K562 (cell line): ENCODE measurements around the gene HAUS2. TPM values are rescaled to one million over a fixed set of nuclear protein-coding genes. Genes with fewer than 3 reads are reported as not detected.

Experiments used
- ZNF431 ChIP-seq: sonication (generic); formaldehyde crosslinking; IDR thresholded peaks from 2 replicates; pipeline ENCODE4 v1.8.0; 2022; ENCODE audit warnings: mild to moderate bottlenecking, missing genetic modification reagents
- polyA plus RNA-seq, 8 experiments: library from polyadenylated mRNA; depleted of rRNA in 4 of 8; stranded (reverse) in 5 of 8; unstranded in 3 of 8; fragments of >200 nt; fragmentation: Nextera tagmentation in 2 of 8; fragmentation: Illumina TruSeq in 1 of 8; extraction: Ambion mirVana in 2 of 8; extraction: Trizol in 1 of 8; gene quantifications; 2 replicates each; pipeline versions ENCODE4 v1.2.1 to v1.2.3, GENCODE V29; 2011 to 2014; ENCODE audit warnings: inconsistent platforms in 1 of 8, missing spikeins in 1 of 8
- total RNA-seq, 7 experiments: library from RNA; depleted of rRNA in 6 of 7; stranded (reverse); fragments of >200 nt in 6 of 7; fragmentation: Illumina TruSeq in 2 of 7; extraction: Trizol in 2 of 7; gene quantifications; 2 replicates each; pipeline versions ENCODE4 v1.2.1 to v1.2.3, GENCODE V29; 2011 to 2021; ENCODE audit warnings: low replicate concordance in 1 of 7
- TF ChIP-seq, protein P1 (sequence below), 2 experiments: fragments of 450-650 bp in 1 of 2; sonication (generic) in 1 of 2; formaldehyde crosslinking in 1 of 2; IDR thresholded peaks; 2 replicates each; pipeline versions ENCODE4 v1.7.1 to v1.9.0; 2016 to 2022; ENCODE audit warnings: inconsistent platforms in 1 of 2, mild to moderate bottlenecking in 1 of 2, missing genetic modification reagents in 1 of 2

The HAUS2 gene
- total and polyA plus RNA-seq, 9 of the 15 experiments (the other 6 are each of a cell fraction or from before 2014, with no cell fraction given): 30.6 to 64.9 (median 54.1) TPM

GRCh38 chr15:42549032-42549491 lies 424 bp downstream of the HAUS2 start (continued):
- peak; percentile 5; the same call in 1 of the 2 replicates for TF ChIP-seq ZNF431
- TF ChIP-seq, protein P1, sequence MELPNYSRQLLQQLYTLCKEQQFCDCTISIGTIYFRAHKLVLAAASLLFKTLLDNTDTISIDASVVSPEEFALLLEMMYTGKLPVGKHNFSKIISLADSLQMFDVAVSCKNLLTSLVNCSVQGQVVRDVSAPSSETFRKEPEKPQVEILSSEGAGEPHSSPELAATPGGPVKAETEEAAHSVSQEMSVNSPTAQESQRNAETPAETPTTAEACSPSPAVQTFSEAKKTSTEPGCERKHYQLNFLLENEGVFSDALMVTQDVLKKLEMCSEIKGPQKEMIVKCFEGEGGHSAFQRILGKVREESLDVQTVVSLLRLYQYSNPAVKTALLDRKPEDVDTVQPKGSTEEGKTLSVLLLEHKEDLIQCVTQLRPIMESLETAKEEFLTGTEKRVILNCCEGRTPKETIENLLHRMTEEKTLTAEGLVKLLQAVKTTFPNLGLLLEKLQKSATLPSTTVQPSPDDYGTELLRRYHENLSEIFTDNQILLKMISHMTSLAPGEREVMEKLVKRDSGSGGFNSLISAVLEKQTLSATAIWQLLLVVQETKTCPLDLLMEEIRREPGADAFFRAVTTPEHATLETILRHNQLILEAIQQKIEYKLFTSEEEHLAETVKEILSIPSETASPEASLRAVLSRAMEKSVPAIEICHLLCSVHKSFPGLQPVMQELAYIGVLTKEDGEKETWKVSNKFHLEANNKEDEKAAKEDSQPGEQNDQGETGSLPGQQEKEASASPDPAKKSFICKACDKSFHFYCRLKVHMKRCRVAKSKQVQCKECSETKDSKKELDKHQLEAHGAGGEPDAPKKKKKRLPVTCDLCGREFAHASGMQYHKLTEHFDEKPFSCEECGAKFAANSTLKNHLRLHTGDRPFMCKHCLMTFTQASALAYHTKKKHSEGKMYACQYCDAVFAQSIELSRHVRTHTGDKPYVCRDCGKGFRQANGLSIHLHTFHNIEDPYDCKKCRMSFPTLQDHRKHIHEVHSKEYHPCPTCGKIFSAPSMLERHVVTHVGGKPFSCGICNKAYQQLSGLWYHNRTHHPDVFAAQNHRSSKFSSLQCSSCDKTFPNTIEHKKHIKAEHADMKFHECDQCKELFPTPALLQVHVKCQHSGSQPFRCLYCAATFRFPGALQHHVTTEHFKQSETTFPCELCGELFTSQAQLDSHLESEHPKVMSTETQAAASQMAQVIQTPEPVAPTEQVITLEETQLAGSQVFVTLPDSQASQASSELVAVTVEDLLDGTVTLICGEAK (IDR thresholded peaks at IDR 0.05): peak; percentile 25; the same call in 1 of the 2 replicates
- TF ChIP-seq, protein P1 (CRISPR knock-in tag; IDR thresholded peaks at IDR 0.05): no peak
